ENCODE data around the gene GAS7. TPM values are rescaled to one million over a fixed set of nuclear protein-coding genes. Genes with fewer than 3 reads are reported as not detected.

The GAS7 gene
- total RNA-seq, 2 experiments from 2014 or later, result 0.60 to 1.3 TPM

GRCh38 chr17:9886141-9886930, 312.1 kb downstream of the GAS7 start:
- no peak for DNase-seq
- intact Hi-C loops (cut with DNase I, micrococcal nuclease), result no loop called here
- CTCF ChIA-PET, result no interaction called here
- no peak overlapping the region for H3K4me3 Mint-ChIP-seq
- no peaks in the 10 kb centered on the region for H3K36me3 Mint-ChIP-seq (ENCODE audit: low read depth)
- POLR2A ChIA-PET, result no interaction called here
- H3K27ac Mint-ChIP-seq, result no peak overlapping the region
- H3K27me3 Mint-ChIP-seq, result no peaks in the 10 kb centered on the region
- no peak for ATAC-seq
- H3K4me1 Mint-ChIP-seq, result no peaks in the 10 kb centered on the region
- peaks cover 16% of the 10 kb centered on the region for H3K9me3 Mint-ChIP-seq (ENCODE audit: low read depth)

GRCh38 chr17:9883451-9883850, 315.0 kb downstream of the GAS7 start:
- no peak overlapping the region for H3K27ac Mint-ChIP-seq
- H3K36me3 Mint-ChIP-seq (ENCODE audit: low read depth), result no peaks in the 10 kb centered on the region
- DNase-seq (no peak), ATAC-seq (no peak)
- H3K9me3 Mint-ChIP-seq (ENCODE audit: low read depth), result peaks cover 16% of the 10 kb centered on the region
- no peak overlapping the region for H3K4me3 Mint-ChIP-seq
- H3K4me1 Mint-ChIP-seq, result no peaks in the 10 kb centered on the region
- H3K27me3 Mint-ChIP-seq, result no peaks in the 10 kb centered on the region
- POLR2A ChIA-PET, result no interaction called here
- intact Hi-C loops (cut with DNase I, micrococcal nuclease), result no loop called here
- CTCF ChIA-PET, result no interaction called here

GRCh38 chr17:9880582-9880999, 317.8 kb downstream of the GAS7 start:
- Mint-ChIP-seq H3K27me3 (no peaks in the 10 kb centered on the region), H3K36me3 (ENCODE audit: low read depth) (no peaks in the 10 kb centered on the region), H3K9me3 (ENCODE audit: low read depth) (peaks cover 16% of the 10 kb centered on the region), H3K4me3 (no peak overlapping the region), H3K4me1 (no peaks in the 10 kb centered on the region), H3K27ac (no peak overlapping the region)
- DNase-seq (no peak), ATAC-seq (no peak)
- ChIA-PET CTCF (no interaction called here), POLR2A (no interaction called here)
- intact Hi-C loops (cut with DNase I, micrococcal nuclease), result no loop called here

GRCh38 chr17:9878786-9879525, 319.4 kb downstream of the GAS7 start:
- Mint-ChIP-seq H3K36me3 (ENCODE audit: low read depth) (no peaks in the 10 kb centered on the region), H3K4me1 (no peaks in the 10 kb centered on the region), H3K27me3 (no peaks in the 10 kb centered on the region), H3K27ac (no peak overlapping the region), H3K4me3 (no peak overlapping the region), H3K9me3 (ENCODE audit: low read depth) (peaks cover 16% of the 10 kb centered on the region)
- CTCF ChIA-PET, result interaction anchor here (0.7 kb wide), 1 partner anchor 46 kb away, joined by 3 read pairs; no protein-coding TSS in a partner anchor
- intact Hi-C loops (cut with DNase I, micrococcal nuclease), result no loop called here
- POLR2A ChIA-PET, result no interaction called here
- DNase-seq (no peak), ATAC-seq (no peak)

GRCh38 chr17:9878356-9878755, 320.1 kb downstream of the GAS7 start:
- H3K27ac Mint-ChIP-seq, result no peak overlapping the region
- ATAC-seq, result no peak
- H3K4me3 Mint-ChIP-seq, result no peak overlapping the region
- no peaks in the 10 kb centered on the region for H3K36me3 Mint-ChIP-seq (ENCODE audit: low read depth)
- DNase-seq, result no peak
- no peaks in the 10 kb centered on the region for H3K27me3 Mint-ChIP-seq
- intact Hi-C loops (cut with DNase I, micrococcal nuclease), result no loop called here
- ChIA-PET CTCF (interaction anchor here (0.7 kb wide), 1 partner anchor 46 kb away, joined by 3 read pairs; no protein-coding TSS in a partner anchor), POLR2A (no interaction called here)
- peaks cover 12% of the 10 kb centered on the region for H3K9me3 Mint-ChIP-seq (ENCODE audit: low read depth)
- no peaks in the 10 kb centered on the region for H3K4me1 Mint-ChIP-seq

- intact Hi-C loops (cut with DNase I, micrococcal nuclease), result no loop called here
- ChIA-PET POLR2A (no interaction called here), CTCF (no interaction called here)
- Mint-ChIP-seq H3K4me1 (no peaks in the 10 kb centered on the region), H3K36me3 (ENCODE audit: low read depth) (no peaks in the 10 kb centered on the region), H3K27ac (no peak overlapping the region), H3K27me3 (no peaks in the 10 kb centered on the region), H3K9me3 (ENCODE audit: low read depth) (no peaks in the 10 kb centered on the region), H3K4me3 (no peak overlapping the region)
- ATAC-seq, result no peak
- no peak for DNase-seq
Observed at GRCh38 chr17:9875441-9875840, 323.0 kb downstream of the GAS7 start.

GRCh38 chr17:9874722-9875121, 323.7 kb downstream of the GAS7 start:
- Mint-ChIP-seq H3K9me3 (ENCODE audit: low read depth) (no peaks in the 10 kb centered on the region), H3K27me3 (no peaks in the 10 kb centered on the region), H3K4me1 (no peaks in the 10 kb centered on the region), H3K36me3 (ENCODE audit: low read depth) (no peaks in the 10 kb centered on the region), H3K27ac (no peak overlapping the region), H3K4me3 (no peak overlapping the region)
- ChIA-PET POLR2A (no interaction called here), CTCF (no interaction called here)
- ATAC-seq (no peak), DNase-seq (no peak)
- intact Hi-C loops (cut with DNase I, micrococcal nuclease), result no loop called here

- ChIA-PET CTCF (interaction anchor here (1.0 kb wide), 1 partner anchor 176 kb away, joined by 3 read pairs; no protein-coding TSS in a partner anchor), POLR2A (no interaction called here)
- Mint-ChIP-seq H3K36me3 (ENCODE audit: low read depth) (no peaks in the 10 kb centered on the region), H3K4me1 (no peaks in the 10 kb centered on the region), H3K9me3 (ENCODE audit: low read depth) (no peaks in the 10 kb centered on the region), H3K27me3 (peaks cover 5% of the 10 kb centered on the region), H3K27ac (no peak overlapping the region), H3K4me3 (no peak overlapping the region)
- intact Hi-C loops (cut with DNase I, micrococcal nuclease), result no loop called here
- ATAC-seq, result no peak
- DNase-seq, result no peak
Observed at GRCh38 chr17:9872852-9873251, 325.6 kb downstream of the GAS7 start.

GRCh38 chr17:9868552-9868951, 329.9 kb downstream of the GAS7 start:
- ATAC-seq, result no peak
- no peak overlapping the region for H3K27ac Mint-ChIP-seq
- DNase-seq, result no peak
- intact Hi-C loops (cut with DNase I, micrococcal nuclease), result no loop called here
- POLR2A ChIA-PET, result no interaction called here
- peaks cover under 1% of the 10 kb centered on the region for H3K9me3 Mint-ChIP-seq (ENCODE audit: low read depth)
- peaks cover 10% of the 10 kb centered on the region for H3K27me3 Mint-ChIP-seq
- no peaks in the 10 kb centered on the region for H3K4me1 Mint-ChIP-seq
- CTCF ChIA-PET, result interaction anchor here (0.8 kb wide), 1 partner anchor 93 kb away, joined by 3 read pairs; no protein-coding TSS in a partner anchor
- H3K4me3 Mint-ChIP-seq, result no peak overlapping the region
- H3K36me3 Mint-ChIP-seq (ENCODE audit: low read depth), result no peaks in the 10 kb centered on the region

GRCh38 chr17:9865586-9865985, 332.8 kb downstream of the GAS7 start:
- Mint-ChIP-seq H3K27me3 (peaks cover 11% of the 10 kb centered on the region), H3K9me3 (ENCODE audit: low read depth) (peaks cover 7% of the 10 kb centered on the region), H3K4me3 (no peak overlapping the region), H3K36me3 (ENCODE audit: low read depth) (no peaks in the 10 kb centered on the region), H3K4me1 (no peaks in the 10 kb centered on the region), H3K27ac (no peak overlapping the region)
- ATAC-seq (no peak), DNase-seq (no peak)
- ChIA-PET POLR2A (no interaction called here), CTCF (no interaction called here)
- intact Hi-C loops (cut with DNase I, micrococcal nuclease), result no loop called here

GRCh38 chr17:9862949-9863348, 335.5 kb downstream of the GAS7 start:
- POLR2A ChIA-PET, result no interaction called here
- ATAC-seq (no peak), DNase-seq (no peak)
- H3K9me3 Mint-ChIP-seq (ENCODE audit: low read depth), result peaks cover 7% of the 10 kb centered on the region
- no peaks in the 10 kb centered on the region for H3K36me3 Mint-ChIP-seq (ENCODE audit: low read depth)
- no peaks in the 10 kb centered on the region for H3K4me1 Mint-ChIP-seq
- no peak overlapping the region for H3K4me3 Mint-ChIP-seq
- H3K27ac Mint-ChIP-seq, result no peak overlapping the region
- peaks cover 6% of the 10 kb centered on the region for H3K27me3 Mint-ChIP-seq
- intact Hi-C loops (cut with DNase I, micrococcal nuclease), result no loop called here
- CTCF ChIA-PET, result no interaction called here

GRCh38 chr17:9862220-9862619, 336.2 kb downstream of the GAS7 start:
- intact Hi-C loops (cut with DNase I, micrococcal nuclease), result no loop called here
- Mint-ChIP-seq H3K27me3 (peaks cover 6% of the 10 kb centered on the region), H3K27ac (no peak overlapping the region), H3K4me3 (no peak overlapping the region), H3K9me3 (ENCODE audit: low read depth) (peaks cover 7% of the 10 kb centered on the region), H3K36me3 (ENCODE audit: low read depth) (no peaks in the 10 kb centered on the region), H3K4me1 (no peaks in the 10 kb centered on the region)
- ChIA-PET POLR2A (no interaction called here), CTCF (no interaction called here)
- DNase-seq, result no peak
- no peak for ATAC-seq

Data from activated CD4-positive, alpha-beta T cell treated with anti-CD3 and anti-CD28 coated beads for 36 hours (primary cell).